CD14-positive monocyte (primary cell): Measurements from ENCODE around the gene RTL10. TPM values are rescaled to one million over a fixed set of nuclear protein-coding genes. Genes with fewer than 3 reads are reported as not detected.

ENCODE experiments used
- DNase-seq, 3 donors: peaks; one replicate each; pipeline ENCODE4 v3.0.0-alpha.2; 2011 to 2022
- H2AFZ ChIP-seq: 2 replicates; pipeline ENCODE4 v1.6.0; 2012; ENCODE audit warnings: mild to moderate bottlenecking, low read depth, low read length, inconsistent platforms; ENCODE audit not compliant: insufficient read depth, poor library complexity, severe bottlenecking
- H3K27ac ChIP-seq, 2 donors: 1 replicate in 1 of 2; 2 replicates in 1 of 2; pipeline ENCODE4 v1.5.1; 2012 to 2013; ENCODE audit warnings: low read length in 2 of 2, control low read depth in 1 of 2, inconsistent platforms in 1 of 2, low read depth in 1 of 2, mild to moderate bottlenecking in 1 of 2
- H3K27me3 ChIP-seq, 2 donors: one replicate each; pipeline versions ENCODE4 v1.6.0 to v1.6.1; 2011 to 2013; ENCODE audit warnings: low read length in 2 of 2; ENCODE audit not compliant: control insufficient read depth in 2 of 2, insufficient read depth in 2 of 2
- H3K36me3 ChIP-seq, 2 donors: replicated peaks in 1 of 2; 1 replicate in 1 of 2; 2 replicates in 1 of 2; pipeline versions ENCODE4 v1.5.1 to v1.6.1; 2012 to 2013; ENCODE audit warnings: low read length in 2 of 2, control low read depth in 1 of 2, inconsistent platforms in 1 of 2, mild to moderate bottlenecking in 1 of 2; ENCODE audit not compliant: insufficient read depth in 2 of 2, control insufficient read depth in 1 of 2
- H3K4me1 ChIP-seq, 2 donors: 1 replicate in 1 of 2; 2 replicates in 1 of 2; pipeline versions ENCODE4 v1.5.1 to v1.6.1; 2012 to 2013; ENCODE audit warnings: low read length in 2 of 2, control low read depth in 1 of 2, inconsistent platforms in 1 of 2, mild to moderate bottlenecking in 1 of 2, moderate library complexity in 1 of 2; ENCODE audit not compliant: insufficient read depth in 2 of 2, control insufficient read depth in 1 of 2
- H3K4me2 ChIP-seq: replicated peaks from 2 replicates; pipeline ENCODE3; 2012; ENCODE audit warnings: low read length, moderate library complexity, mild to moderate bottlenecking; ENCODE audit not compliant: poor library complexity, severe bottlenecking; ENCODE audit errors: extremely low read depth
- H3K4me3 ChIP-seq, 3 experiments: fragments of 200-600 bp in 1 of 3; sonication (generic) in 1 of 3; replicated peaks in 1 of 3; 1 replicate in 2 of 3; 2 replicates in 1 of 3; pipeline ENCODE4 v1.5.1; 2011 to 2013; ENCODE audit warnings: low read length in 3 of 3, mild to moderate bottlenecking in 3 of 3, control low read depth in 2 of 3, low read depth in 2 of 3, inconsistent platforms in 1 of 3, moderate library complexity in 1 of 3
- H3K79me2 ChIP-seq: 2 replicates; pipeline ENCODE4 v1.6.0; 2012; ENCODE audit warnings: mild to moderate bottlenecking, control low read depth, inconsistent platforms, low read length, moderate library complexity; ENCODE audit not compliant: insufficient read depth
- H3K9ac ChIP-seq: 2 replicates; pipeline ENCODE4 v1.6.0; 2017; ENCODE audit warnings: low read length, mild to moderate bottlenecking; ENCODE audit not compliant: insufficient read depth, poor library complexity, severe bottlenecking
- H3K9me3 ChIP-seq, 2 donors: replicated peaks in 1 of 2; 1 replicate in 1 of 2; 2 replicates in 1 of 2; pipeline versions ENCODE4 v1.5.1 to v1.6.1; 2012 to 2013; ENCODE audit warnings: low read length in 2 of 2, control low read depth in 1 of 2; ENCODE audit not compliant: control insufficient read depth in 1 of 2, insufficient read depth in 1 of 2
- H4K20me1 ChIP-seq: 2 replicates; pipeline ENCODE4 v1.6.0; 2012; ENCODE audit warnings: mild to moderate bottlenecking, low read length, control low read depth, moderate library complexity; ENCODE audit not compliant: insufficient read depth
- H3K27ac Mint-ChIP-seq, 7 donors: one replicate each; pipeline ENCODE4 v1.8.0; 2020; ENCODE audit warnings: mild to moderate bottlenecking in 7 of 7, mixed read lengths in 7 of 7, moderate library complexity in 6 of 7, inconsistent platforms in 2 of 7
- H3K27me3 Mint-ChIP-seq, 3 donors: one replicate each; pipeline ENCODE4 v1.8.0; 2021 to 2022; ENCODE audit warnings: low read depth in 3 of 3, mild to moderate bottlenecking in 3 of 3, mixed read lengths in 3 of 3, moderate library complexity in 3 of 3, inconsistent platforms in 1 of 3
- H3K36me3 Mint-ChIP-seq, 2 donors: one replicate each; pipeline ENCODE4 v1.8.0; 2020; ENCODE audit warnings: mixed read lengths in 2 of 2, inconsistent platforms in 1 of 2, mild to moderate bottlenecking in 1 of 2
- H3K4me1 Mint-ChIP-seq: one replicate; pipeline ENCODE4 v1.8.0; 2020; ENCODE audit warnings: mild to moderate bottlenecking, mixed read lengths
- H3K4me3 Mint-ChIP-seq, 2 donors: one replicate each; pipeline ENCODE4 v1.8.0; 2020; ENCODE audit warnings: mild to moderate bottlenecking in 2 of 2, mixed read lengths in 2 of 2, moderate library complexity in 1 of 2
- H3K9me3 Mint-ChIP-seq, 7 donors: one replicate each; pipeline ENCODE4 v1.8.0; 2020 to 2022; ENCODE audit warnings: mixed read lengths in 7 of 7, mild to moderate bottlenecking in 6 of 7, moderate library complexity in 6 of 7, inconsistent platforms in 2 of 7
- WGBS: methylation state at CpG from one replicate; pipeline ENCODE4 v1.1.5; 2013; ENCODE audit warnings: missing lambda C conversion rate; ENCODE audit not compliant: insufficient coverage; 5-methylcytosine and 5-hydroxymethylcytosine counted together
- intact Hi-C, 2 donors: fragments of 100-400 bp; cut with micrococcal nuclease; formaldehyde crosslinking; loops; one replicate each; pipeline versions ENCODE4 v1.15.0 to v1.15.1; 2023
- polyA plus RNA-seq, 3 donors: library from polyadenylated mRNA; depleted of rRNA in 1 of 3; unstranded in 2 of 3; stranded (reverse) in 1 of 3; fragments of 300-500 nt in 2 of 3; fragments of >200 nt in 1 of 3; fragmentation: Illumina TruSeq in 2 of 3; gene quantifications; 1 replicate in 2 of 3; 2 replicates in 1 of 3; pipeline ENCODE4 v1.2.3, GENCODE V29; 2012 to 2021
- TF ChIP-seq, protein P1 (sequence below): fragments of 200-600 bp; IDR thresholded peaks from one replicate; pipeline ENCODE4 v1.8.0; 2022; ENCODE audit warnings: antibody characterized with exemption, mild to moderate bottlenecking

Gene RTL10
- polyA plus RNA-seq, 3 donors: 1.4 to 6.5 (median 1.5) TPM

DNA sequence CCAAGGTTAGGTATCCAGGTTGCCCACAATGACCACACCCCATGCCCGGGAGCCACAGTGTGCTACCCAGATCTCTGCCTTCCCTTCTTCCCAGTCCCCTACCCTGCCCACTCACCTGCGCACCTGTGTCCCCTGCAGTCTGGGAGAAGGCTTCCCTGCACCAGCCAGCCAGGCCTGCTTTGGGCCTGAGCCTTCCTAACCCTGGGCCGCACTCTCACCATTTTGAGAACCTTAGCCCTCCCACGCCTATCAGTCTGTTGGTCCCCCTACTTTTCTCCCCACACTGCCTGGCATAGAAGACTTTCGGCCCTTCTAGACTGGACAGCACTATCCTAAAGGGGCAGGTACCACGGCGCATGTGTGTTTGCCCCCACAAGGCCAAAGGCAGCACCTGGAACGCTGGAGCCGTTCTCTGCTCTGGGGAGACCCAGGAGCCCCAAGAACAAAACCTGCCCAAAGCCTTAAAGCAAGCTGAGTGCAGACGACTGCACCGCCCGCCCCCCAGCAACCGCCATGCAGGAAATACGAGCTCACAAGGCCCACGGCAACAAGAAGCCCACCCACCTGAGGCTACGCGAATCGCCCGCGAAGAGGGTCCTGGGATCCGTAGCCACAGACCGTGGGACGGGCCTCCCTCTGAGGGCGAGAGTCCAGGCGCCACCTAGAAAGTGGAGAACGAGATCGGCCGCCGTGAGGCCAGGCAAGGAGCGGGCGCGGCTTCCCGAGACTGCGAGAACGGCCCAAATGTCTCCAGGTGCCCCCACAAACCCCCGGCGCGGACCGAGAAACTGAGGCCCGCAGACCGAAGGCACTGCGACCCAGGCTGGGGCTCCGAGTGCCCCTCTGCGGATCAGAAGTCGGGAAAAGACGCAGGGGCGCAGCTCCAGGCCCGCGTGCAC is 546 bp downstream of the RTL10 start:
- Mint-ChIP-seq H3K27me3 (peaks cover 0 to 4% (median 1%) of the 10 kb centered on the region in 3 donors), H3K4me1 (peaks cover 30% of the 10 kb centered on the region), H3K27ac (peak overlapping the region; percentile 65 to 92 (median 84)), H3K4me3 (peak overlapping the region; percentile 86 to 93), H3K9me3 (peaks cover 0 to 2% (median 0%) of the 10 kb centered on the region in 7 donors), H3K36me3 (peaks cover 16 to 29% of the 10 kb centered on the region in 2 donors)
- H3K4me1 ChIP-seq: peaks cover 29 to 31% of the 10 kb centered on the region in 2 donors
- WGBS: 1% methylated on average over 49 of the region's 49 CpGs
- peaks cover 49% of the 10 kb centered on the region for H3K79me2 ChIP-seq
- peak overlapping the region; percentile 94 for H2AFZ ChIP-seq
- no peak for DNase-seq
- peaks cover 6% of the 10 kb centered on the region for H4K20me1 ChIP-seq
- TF ChIP-seq, protein P1, sequence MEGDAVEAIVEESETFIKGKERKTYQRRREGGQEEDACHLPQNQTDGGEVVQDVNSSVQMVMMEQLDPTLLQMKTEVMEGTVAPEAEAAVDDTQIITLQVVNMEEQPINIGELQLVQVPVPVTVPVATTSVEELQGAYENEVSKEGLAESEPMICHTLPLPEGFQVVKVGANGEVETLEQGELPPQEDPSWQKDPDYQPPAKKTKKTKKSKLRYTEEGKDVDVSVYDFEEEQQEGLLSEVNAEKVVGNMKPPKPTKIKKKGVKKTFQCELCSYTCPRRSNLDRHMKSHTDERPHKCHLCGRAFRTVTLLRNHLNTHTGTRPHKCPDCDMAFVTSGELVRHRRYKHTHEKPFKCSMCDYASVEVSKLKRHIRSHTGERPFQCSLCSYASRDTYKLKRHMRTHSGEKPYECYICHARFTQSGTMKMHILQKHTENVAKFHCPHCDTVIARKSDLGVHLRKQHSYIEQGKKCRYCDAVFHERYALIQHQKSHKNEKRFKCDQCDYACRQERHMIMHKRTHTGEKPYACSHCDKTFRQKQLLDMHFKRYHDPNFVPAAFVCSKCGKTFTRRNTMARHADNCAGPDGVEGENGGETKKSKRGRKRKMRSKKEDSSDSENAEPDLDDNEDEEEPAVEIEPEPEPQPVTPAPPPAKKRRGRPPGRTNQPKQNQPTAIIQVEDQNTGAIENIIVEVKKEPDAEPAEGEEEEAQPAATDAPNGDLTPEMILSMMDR: no peak
- peak overlapping the region; percentile 55 to 97 (median 93) for H3K4me3 ChIP-seq
- H3K27ac ChIP-seq: peak overlapping the region; percentile 64 to 91
- H3K9me3 ChIP-seq: no peaks in the 10 kb centered on the region
- H3K27me3 ChIP-seq: no peaks in the 10 kb centered on the region
- peaks cover 19 to 24% of the 10 kb centered on the region in 2 donors for H3K36me3 ChIP-seq
- peak overlapping the region; percentile 92 for H3K4me2 ChIP-seq
- peak overlapping the region; percentile 87 for H3K9ac ChIP-seq
- intact Hi-C loops: loop anchor here (2.0 to 10.0 kb wide), 5 partner anchors 33 to 379 kb away; partner anchors contain the start of genes ARVCF (in 1 of the 2), CDC45 (in 1 of the 2), RANBP1 (in 1 of the 2) and TRMT2A (in 1 of the 2)

GRCh38 chr22:19853058-19853878 is 1.4 kb downstream of the RTL10 start:
- DNase-seq: no peak
- Mint-ChIP-seq H3K4me3 (peak overlapping the region; percentile 86 to 93), H3K9me3 (peaks cover 0 to 2% (median 0%) of the 10 kb centered on the region in 7 donors), H3K4me1 (peaks cover 28% of the 10 kb centered on the region), H3K36me3 (peaks cover 16 to 29% of the 10 kb centered on the region in 2 donors), H3K27me3 (peaks cover 0 to 4% (median 1%) of the 10 kb centered on the region in 3 donors), H3K27ac (peak overlapping the region in 5 of 7 donors; percentile 51 to 92 (median 86))
- Histone ChIP-seq H2AFZ (peak overlapping the region; percentile 94), H3K9ac (peak overlapping the region; percentile 87), H3K79me2 (peaks cover 49% of the 10 kb centered on the region), H3K4me3 (peak overlapping the region in 2 of 3 experiments; percentile 93 to 97), H3K4me1 (peaks cover 29 to 31% of the 10 kb centered on the region in 2 donors), H3K27ac (peak overlapping the region in 1 of 2 donors; percentile 91), H3K36me3 (peaks cover 19 to 24% of the 10 kb centered on the region in 2 donors), H3K9me3 (no peaks in the 10 kb centered on the region), H3K4me2 (peak overlapping the region; percentile 92), H4K20me1 (peaks cover 6% of the 10 kb centered on the region), H3K27me3 (no peaks in the 10 kb centered on the region)
- intact Hi-C loops: loop anchor here (5.0 to 10.0 kb wide), 4 partner anchors 34 to 378 kb away; partner anchors contain the start of genes ARVCF (in 1 of the 2), CDC45 (in 1 of the 2), RANBP1 (in 1 of the 2) and TRMT2A (in 1 of the 2)
- TF ChIP-seq, protein P1: no peak
- 74% methylated on average over 11 of the region's 11 CpGs for WGBS
